Measurements from ENCODE around the gene TGFB2. TPM values are rescaled to one million over a fixed set of nuclear protein-coding genes. Genes with fewer than 3 reads are reported as not detected.
A peak's percentile ranks its signal among the peaks of the same experiment; 100 is the strongest.

Gene TGFB2
- polyA plus RNA-seq, 1 experiment = 14.8 TPM

GRCh38 chr1:218380125-218380977 is 35.2 kb downstream of the TGFB2 start:
- TF ChIP-seq CTCF (IDR thresholded peaks at IDR 0.05; ENCODE audit: low read depth, low read length) = no peak
- DNase-seq (ENCODE audit: low read depth, low spot score) = peak; percentile 72
- Histone ChIP-seq H3K9me3 (ENCODE audit: control insufficient read depth, insufficient read depth, low read length) (0 out of 2 replicates have a peak, but pooled peaks cover 3% of the 10 kb centered on the region), H3K27me3 (ENCODE audit: control insufficient read depth, insufficient read depth, low read length) (no peaks in the 10 kb centered on the region), H3K27ac (ENCODE audit: low read depth, low read length) (peak overlapping the region; percentile 33), H3K4me3 (ENCODE audit: low read depth, low read length) (no peak overlapping the region)
- ChIA-PET CTCF (interaction anchor here (0.5 to 1.0 kb wide), 4 partner anchors 10 to 1205 kb away, joined by 3 to 4 read pairs (median 4); no protein-coding TSS in a partner anchor), POLR2A (interaction anchor here (0.7 kb wide), 1 partner anchor 35 kb away, joined by 3 read pairs; the partner anchor contains the start of gene TGFB2)

- CTCF ChIA-PET = no interaction called here
- POLR2A ChIA-PET = no interaction called here
- 0 out of 2 replicates have a peak, but pooled peaks cover 3% of the 10 kb centered on the region for H3K9me3 ChIP-seq (ENCODE audit: control insufficient read depth, insufficient read depth, low read length)
Measured at GRCh38 chr1:218382261-218382660, 37.1 kb downstream of the TGFB2 start.

GRCh38 chr1:218383051-218383450 is 37.9 kb downstream of the TGFB2 start:
- Histone ChIP-seq H3K9me3 (ENCODE audit: control insufficient read depth, insufficient read depth, low read length) (0 out of 2 replicates have a peak, but pooled peaks cover 3% of the 10 kb centered on the region), H3K27me3 (ENCODE audit: control insufficient read depth, insufficient read depth, low read length) (no peaks in the 10 kb centered on the region), H3K27ac (ENCODE audit: low read depth, low read length) (no peak overlapping the region), H3K4me3 (ENCODE audit: low read depth, low read length) (no peak overlapping the region)
- TF ChIP-seq CTCF (IDR thresholded peaks at IDR 0.05; ENCODE audit: low read depth, low read length) = no peak
- no peak for DNase-seq (ENCODE audit: low read depth, low spot score)
- ChIA-PET CTCF (no interaction called here), POLR2A (no interaction called here)

More at GRCh38 chr1:218382261-218382660, 37.1 kb downstream of the TGFB2 start:
- Histone ChIP-seq H3K27ac (ENCODE audit: low read depth, low read length) (no peak overlapping the region), H3K27me3 (ENCODE audit: control insufficient read depth, insufficient read depth, low read length) (no peaks in the 10 kb centered on the region), H3K4me3 (ENCODE audit: low read depth, low read length) (no peak overlapping the region)
- DNase-seq (ENCODE audit: low read depth, low spot score) = no peak
- no peak for TF ChIP-seq CTCF (IDR thresholded peaks at IDR 0.05; ENCODE audit: low read depth, low read length)

GRCh38 chr1:218383681-218384080 is 38.5 kb downstream of the TGFB2 start:
- no peak for TF ChIP-seq CTCF (IDR thresholded peaks at IDR 0.05; ENCODE audit: low read depth, low read length)
- CTCF ChIA-PET = no interaction called here
- H3K27ac ChIP-seq (ENCODE audit: low read depth, low read length) = no peak overlapping the region
- H3K4me3 ChIP-seq (ENCODE audit: low read depth, low read length) = no peak overlapping the region
- POLR2A ChIA-PET = no interaction called here
- no peaks in the 10 kb centered on the region for H3K9me3 ChIP-seq (ENCODE audit: control insufficient read depth, insufficient read depth, low read length)
- no peaks in the 10 kb centered on the region for H3K27me3 ChIP-seq (ENCODE audit: control insufficient read depth, insufficient read depth, low read length)
- no peak for DNase-seq (ENCODE audit: low read depth, low spot score)

- H3K27ac ChIP-seq (ENCODE audit: low read depth, low read length) = no peak overlapping the region
- no peaks in the 10 kb centered on the region for H3K27me3 ChIP-seq (ENCODE audit: control insufficient read depth, insufficient read depth, low read length)
- no peak for DNase-seq (ENCODE audit: low read depth, low spot score)
- ChIA-PET CTCF (interaction anchor here (0.6 kb wide), 1 partner anchor 127 kb away, joined by 3 read pairs; no protein-coding TSS in a partner anchor), POLR2A (no interaction called here)
- H3K4me3 ChIP-seq (ENCODE audit: low read depth, low read length) = no peak overlapping the region
- H3K9me3 ChIP-seq (ENCODE audit: control insufficient read depth, insufficient read depth, low read length) = no peaks in the 10 kb centered on the region
- TF ChIP-seq CTCF (IDR thresholded peaks at IDR 0.05; ENCODE audit: low read depth, low read length) = no peak
Measured at GRCh38 chr1:218384581-218384993, 39.5 kb downstream of the TGFB2 start.

Data from AG04450 (cell line).